OCI-LY3 (cell line): ENCODE measurements around the gene MED6.
A peak's percentile ranks its signal among the peaks of the same experiment; 100 is the strongest.

ENCODE experiments used
- H2AFZ ChIP-seq: fragments of 200-600, 300-600 bp; shearing (Covaris generic); 2 replicates; pipeline ENCODE4 v1.6.0; 2014; ENCODE audit warnings: antibody characterized with exemption, low read depth, low read length
- H3K27ac ChIP-seq: fragments of 200-600, 300-600 bp; sonication (generic); 2 replicates; pipeline ENCODE4 v1.5.1; 2014; ENCODE audit warnings: mild to moderate bottlenecking, low read length, moderate library complexity, mixed read lengths
- H3K27me3 ChIP-seq: fragments of 200-600, 300-600 bp; sonication (generic); 2 replicates; pipeline ENCODE4 v1.6.1; 2014; ENCODE audit warnings: low read depth, low read length, mixed read lengths
- H3K36me3 ChIP-seq: fragments of 200-600, 300-600 bp; sonication (generic); replicated peaks from 2 replicates; pipeline ENCODE3; 2014; ENCODE audit warnings: low read depth, low read length, mixed read lengths
- H3K4me1 ChIP-seq: fragments of 300-600, 200-600 bp; sonication (generic); 2 replicates; pipeline ENCODE4 v1.6.1; 2014; ENCODE audit warnings: low read length, mixed read lengths
- H3K4me2 ChIP-seq: fragments of 200-600, 300-600 bp; sonication (generic); 2 replicates; pipeline ENCODE4 v1.6.1; 2014; ENCODE audit warnings: low read length, mixed read lengths
- H3K4me3 ChIP-seq: fragments of 300-600, 200-600 bp; sonication (generic); 2 replicates; pipeline ENCODE4 v1.5.1; 2014; ENCODE audit warnings: antibody characterized with exemption, mild to moderate bottlenecking, low read length, moderate library complexity
- H3K79me2 ChIP-seq: fragments of 300-600, 200-600 bp; shearing (Covaris generic); 2 replicates; pipeline ENCODE4 v1.6.1; 2014; ENCODE audit warnings: mild to moderate bottlenecking, low read length, mixed read lengths
- H3K9ac ChIP-seq: fragments of 300-600, 200-600 bp; shearing (Covaris generic); 2 replicates; pipeline ENCODE4 v1.6.0; 2014; ENCODE audit warnings: mild to moderate bottlenecking, low read length, moderate library complexity
- H3K9me3 ChIP-seq: fragments of 200-600, 300-600 bp; shearing (Covaris generic); 2 replicates; pipeline ENCODE4 v1.6.1; 2014; ENCODE audit warnings: low read length, mixed read lengths; ENCODE audit not compliant: insufficient read depth
- H4K20me1 ChIP-seq: fragments of 200-600, 300-600 bp; sonication (generic); 2 replicates; pipeline ENCODE4 v1.6.1; 2016; ENCODE audit warnings: low read length, mixed read lengths; ENCODE audit not compliant: insufficient read depth
- CTCF ChIP-seq: fragments of 200-600, 300-600 bp; sonication (generic); IDR thresholded peaks from 2 replicates; pipeline ENCODE4 v1.5.1; 2014; ENCODE audit warnings: antibody characterized with exemption, low read length, low read depth
- EZH2phosphoT487 ChIP-seq: fragments of 200-600 bp; shearing (Covaris generic); IDR thresholded peaks from 2 replicates; pipeline ENCODE4 v1.6.1; 2018; ENCODE audit warnings: antibody characterized with exemption, mixed run types, low read depth

MED6 gene

GRCh38 chr14:70624972-70625371 lies 24.5 kb upstream of the MED6 start:
- Histone ChIP-seq H3K27me3 (no peaks in the 10 kb centered on the region), H3K9me3 (peaks cover 10% of the 10 kb centered on the region; the same call in 1 of the 2 replicates), H3K27ac (no peak overlapping the region), H3K4me1 (no peaks in the 10 kb centered on the region), H2AFZ (no peak overlapping the region), H3K79me2 (no peaks in the 10 kb centered on the region), H3K4me3 (no peak overlapping the region), H3K9ac (no peak overlapping the region), H3K4me2 (no peak overlapping the region), H4K20me1 (no peaks in the 10 kb centered on the region), H3K36me3 (no peaks in the 10 kb centered on the region)
- TF ChIP-seq CTCF (no peak), EZH2phosphoT487 (no peak)

GRCh38 chr14:70622111-70622712 lies 21.8 kb upstream of the MED6 start:
- H3K4me3 ChIP-seq: no peak overlapping the region
- no peak overlapping the region for H3K27ac ChIP-seq
- H3K4me1 ChIP-seq: no peaks in the 10 kb centered on the region
- TF ChIP-seq EZH2phosphoT487 (no peak), CTCF (peak; percentile 79)
- H3K79me2 ChIP-seq: no peaks in the 10 kb centered on the region
- no peak overlapping the region for H2AFZ ChIP-seq
- no peaks in the 10 kb centered on the region for H3K36me3 ChIP-seq
- no peak overlapping the region for H3K4me2 ChIP-seq
- no peaks in the 10 kb centered on the region for H4K20me1 ChIP-seq
- no peaks in the 10 kb centered on the region for H3K27me3 ChIP-seq
- no peak overlapping the region for H3K9ac ChIP-seq
- peaks cover 2% of the 10 kb centered on the region; the same call in 1 of the 2 replicates for H3K9me3 ChIP-seq

GRCh38 chr14:70619708-70620107 lies 19.3 kb upstream of the MED6 start:
- no peaks in the 10 kb centered on the region for H3K36me3 ChIP-seq
- no peaks in the 10 kb centered on the region for H4K20me1 ChIP-seq
- no peak overlapping the region for H2AFZ ChIP-seq
- no peak overlapping the region for H3K4me3 ChIP-seq
- no peak overlapping the region for H3K4me2 ChIP-seq
- 0 out of 2 replicates have a peak, but pooled peaks cover under 1% of the 10 kb centered on the region for H3K27me3 ChIP-seq
- no peak overlapping the region for H3K9ac ChIP-seq
- no peak overlapping the region for H3K27ac ChIP-seq
- H3K79me2 ChIP-seq: no peaks in the 10 kb centered on the region
- H3K9me3 ChIP-seq: no peaks in the 10 kb centered on the region
- TF ChIP-seq CTCF (no peak), EZH2phosphoT487 (no peak)
- H3K4me1 ChIP-seq: no peaks in the 10 kb centered on the region

- TF ChIP-seq EZH2phosphoT487: no peak
- TF ChIP-seq CTCF: no peak
- H3K4me2 ChIP-seq: no peak overlapping the region
Measured at GRCh38 chr14:70618314-70618713, 17.9 kb upstream of the MED6 start.

More at GRCh38 chr14:70618314-70618713, 17.9 kb upstream of the MED6 start:
- Histone ChIP-seq H3K79me2 (no peaks in the 10 kb centered on the region), H3K4me1 (no peaks in the 10 kb centered on the region), H3K4me3 (no peak overlapping the region), H3K27me3 (0 out of 2 replicates have a peak, but pooled peaks cover 3% of the 10 kb centered on the region), H3K36me3 (no peaks in the 10 kb centered on the region), H3K27ac (no peak overlapping the region), H3K9ac (no peak overlapping the region), H3K9me3 (no peaks in the 10 kb centered on the region), H4K20me1 (no peaks in the 10 kb centered on the region), H2AFZ (no peak overlapping the region)
